Activated CD4-positive, alpha-beta T cell treated with anti-CD3 and anti-CD28 coated beads for 1 hour (primary cell): ENCODE measurements around the gene LTBR.

ENCODE experiments used
- DNase-seq: peaks from one replicate; pipeline ENCODE4 v3.0.0-alpha.2; 2020

LTBR gene

GRCh38 chr12:6347367-6348338, 36.3 kb upstream of the LTBR start:
- no peak for DNase-seq

GRCh38 chr12:6351622-6352021, 32.3 kb upstream of the LTBR start:
- no peak for DNase-seq

DNA sequence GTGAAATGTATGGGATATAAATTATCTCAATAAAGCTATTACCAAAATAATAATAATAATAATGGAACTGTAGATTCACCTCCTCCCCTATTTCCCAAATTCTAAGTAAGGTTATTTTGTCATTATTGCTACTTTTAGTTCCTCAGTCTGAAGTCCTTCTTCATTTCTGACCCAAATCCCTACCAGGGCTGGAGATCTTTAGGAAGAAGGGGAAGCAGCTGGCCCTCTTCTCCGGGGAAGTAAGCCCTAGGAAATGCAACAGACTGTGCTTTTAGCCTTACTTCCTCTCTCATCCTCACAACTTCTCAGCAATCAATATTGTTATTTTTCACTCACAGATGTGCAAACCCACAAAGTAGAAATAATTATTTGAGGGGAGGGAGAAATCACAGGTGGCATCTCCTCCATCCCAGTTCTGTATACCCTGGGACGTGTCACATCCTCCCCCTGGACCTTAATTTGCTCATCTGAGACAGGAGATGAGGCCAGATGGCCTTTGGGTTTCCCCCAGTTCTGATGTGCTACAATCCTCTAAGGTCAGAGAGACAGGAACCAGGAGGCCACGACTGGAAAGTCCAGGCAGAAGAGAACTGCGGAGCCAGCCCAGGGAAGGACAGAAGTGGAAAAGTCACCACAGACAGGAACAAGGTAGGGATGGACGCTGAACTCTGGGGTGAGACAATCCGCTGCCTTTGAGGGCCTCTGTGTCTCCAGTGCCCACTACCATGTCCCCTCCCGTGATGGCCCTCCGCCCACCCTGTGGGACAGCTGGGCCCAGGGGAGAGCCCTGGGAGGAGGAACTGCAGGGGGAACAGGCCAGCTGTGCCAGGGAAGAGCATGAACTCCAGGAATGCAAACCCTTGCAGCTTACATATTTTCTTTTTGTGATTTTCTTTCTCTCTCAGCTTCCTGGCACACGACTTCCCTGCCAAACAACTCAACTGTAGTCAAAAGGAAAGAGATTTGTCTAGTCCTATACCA, 31.5 kb upstream of the LTBR start:
- DNase-seq: no peak

- no peak for DNase-seq
Observed at GRCh38 chr12:6354495-6355393, 29.2 kb upstream of the LTBR start.

GRCh38 chr12:6355491-6356373, 28.2 kb upstream of the LTBR start:
- no peak for DNase-seq

GRCh38 chr12:6356374-6356820, 27.6 kb upstream of the LTBR start:
- DNase-seq: no peak

- DNase-seq: no peak
Observed at GRCh38 chr12:6358881-6359280, 25.1 kb upstream of the LTBR start.

DNA sequence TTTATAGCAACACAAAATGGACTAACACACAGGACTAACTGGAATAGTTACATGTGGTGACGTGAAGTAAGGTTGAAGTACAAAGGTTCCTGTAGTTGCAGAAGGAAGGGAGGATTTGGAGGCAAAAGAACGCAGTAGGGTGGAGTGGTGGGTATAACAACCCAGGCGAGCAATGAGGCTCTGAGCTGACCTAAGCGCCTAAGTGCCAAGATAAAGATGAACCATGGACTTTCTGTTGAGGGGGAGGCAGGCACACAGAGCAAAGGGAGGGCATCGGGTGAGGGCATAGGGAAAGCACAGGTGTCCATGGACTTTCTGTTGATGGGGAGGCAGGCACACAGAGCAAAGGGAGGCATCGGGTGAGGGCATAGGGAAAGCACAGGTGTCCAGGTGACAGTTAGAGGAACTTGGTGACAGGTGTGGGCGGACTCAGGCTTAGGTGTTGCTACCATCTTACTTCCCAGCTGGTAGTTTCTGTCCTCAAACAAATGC, 23.8 kb upstream of the LTBR start:
- DNase-seq: no peak

- no peak for DNase-seq
Observed at GRCh38 chr12:6360578-6361490, 23.1 kb upstream of the LTBR start.

DNA sequence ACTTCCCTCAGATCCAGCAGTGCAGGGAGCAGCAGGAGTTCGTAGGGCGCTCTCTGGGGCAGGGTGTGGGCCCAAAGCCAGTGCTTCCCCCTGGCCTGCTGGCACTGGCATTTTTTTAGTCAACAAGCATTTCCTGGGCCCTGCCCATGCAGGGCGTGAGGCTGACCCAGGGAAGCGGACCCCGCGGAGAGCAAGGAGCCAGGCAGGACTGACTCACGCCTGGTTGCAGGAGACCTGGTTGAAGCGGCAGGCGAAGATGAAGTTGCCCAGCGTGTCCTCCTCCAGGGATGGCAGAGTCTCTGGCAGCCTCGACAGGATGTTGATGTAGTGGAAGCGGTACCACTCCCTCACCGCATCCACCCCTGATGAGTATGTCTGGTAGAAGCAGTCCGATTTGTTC, 22.1 kb upstream of the LTBR start:
- DNase-seq: no peak

GRCh38 chr12:6362403-6362802, 21.6 kb upstream of the LTBR start:
- no peak for DNase-seq

DNA sequence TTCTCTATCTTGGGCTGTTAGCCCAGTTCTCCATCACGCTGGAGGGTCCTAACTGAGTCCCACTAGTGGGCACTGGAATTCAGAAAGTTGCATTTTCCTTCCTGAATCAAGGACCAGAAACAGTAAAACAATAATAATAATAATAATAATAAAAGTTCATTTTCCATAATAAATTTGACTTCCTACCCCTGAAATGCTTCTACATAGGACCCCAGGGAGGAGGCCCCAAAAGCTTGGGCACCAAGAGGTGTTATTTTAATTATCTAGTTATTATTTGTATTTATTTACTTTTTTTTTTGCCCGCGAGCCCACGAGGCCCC, 21.0 kb upstream of the LTBR start:
- DNase-seq: no peak

- peak; percentile 49 for DNase-seq
Observed at GRCh38 chr12:6363330-6364043, 20.5 kb upstream of the LTBR start.

DNA sequence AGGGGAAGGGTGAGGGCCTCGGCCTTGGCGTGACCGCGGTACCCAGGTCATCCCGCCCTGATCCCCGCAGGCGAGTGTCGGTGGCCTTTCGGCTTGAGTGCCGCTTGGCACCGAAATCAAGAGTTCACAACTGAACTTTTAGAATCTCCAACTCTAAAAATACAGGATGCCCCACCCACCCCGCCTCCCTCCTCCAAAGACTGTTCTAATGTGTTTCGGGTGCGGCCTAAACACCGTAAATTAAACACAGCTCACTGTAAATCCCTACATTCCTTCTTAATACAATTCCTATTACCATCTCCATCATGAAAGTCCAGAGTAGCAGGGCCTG, 20.0 kb upstream of the LTBR start:
- no peak for DNase-seq

DNA sequence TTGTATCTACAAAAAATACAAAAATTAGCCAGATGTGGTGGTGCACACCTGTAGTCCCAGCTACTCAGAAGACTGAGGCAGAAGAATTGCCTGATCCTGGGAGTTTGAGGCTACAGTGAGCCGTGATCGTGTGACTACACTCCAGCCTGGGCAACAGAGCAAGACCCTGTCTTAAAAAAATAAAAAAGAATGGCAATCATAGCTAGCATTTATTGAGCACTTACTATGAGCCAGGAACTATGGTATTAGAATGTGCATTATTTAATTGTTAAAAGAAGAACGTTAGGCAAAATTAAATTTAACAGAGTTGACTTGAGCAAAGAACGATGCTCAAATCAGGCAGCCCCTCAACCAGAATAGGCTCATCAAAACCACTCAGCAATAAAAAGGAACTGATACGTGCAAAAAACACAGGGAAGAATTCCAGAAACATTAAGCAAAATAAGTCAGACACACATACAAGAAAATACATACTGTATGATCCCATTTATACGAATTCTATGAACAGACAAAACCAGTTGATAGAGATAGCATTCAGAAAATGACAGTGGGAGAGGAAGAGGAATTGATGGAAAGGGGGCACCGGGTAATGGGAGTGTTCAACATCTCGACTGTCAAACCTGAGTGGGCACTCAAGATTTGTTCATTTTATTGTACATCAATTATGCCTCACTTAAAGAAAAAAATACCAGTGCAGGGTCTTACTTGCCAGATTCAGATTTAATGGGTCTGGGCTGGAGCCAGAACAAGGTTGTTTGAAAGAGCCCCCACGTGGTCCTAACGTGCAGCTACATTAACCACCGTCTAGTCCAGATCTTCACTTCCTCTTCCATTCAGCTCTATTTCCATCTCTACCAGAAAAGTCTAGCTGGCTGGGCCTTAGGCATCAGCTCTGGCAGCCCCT, 16.6 kb upstream of the LTBR start:
- DNase-seq: no peak

DNA sequence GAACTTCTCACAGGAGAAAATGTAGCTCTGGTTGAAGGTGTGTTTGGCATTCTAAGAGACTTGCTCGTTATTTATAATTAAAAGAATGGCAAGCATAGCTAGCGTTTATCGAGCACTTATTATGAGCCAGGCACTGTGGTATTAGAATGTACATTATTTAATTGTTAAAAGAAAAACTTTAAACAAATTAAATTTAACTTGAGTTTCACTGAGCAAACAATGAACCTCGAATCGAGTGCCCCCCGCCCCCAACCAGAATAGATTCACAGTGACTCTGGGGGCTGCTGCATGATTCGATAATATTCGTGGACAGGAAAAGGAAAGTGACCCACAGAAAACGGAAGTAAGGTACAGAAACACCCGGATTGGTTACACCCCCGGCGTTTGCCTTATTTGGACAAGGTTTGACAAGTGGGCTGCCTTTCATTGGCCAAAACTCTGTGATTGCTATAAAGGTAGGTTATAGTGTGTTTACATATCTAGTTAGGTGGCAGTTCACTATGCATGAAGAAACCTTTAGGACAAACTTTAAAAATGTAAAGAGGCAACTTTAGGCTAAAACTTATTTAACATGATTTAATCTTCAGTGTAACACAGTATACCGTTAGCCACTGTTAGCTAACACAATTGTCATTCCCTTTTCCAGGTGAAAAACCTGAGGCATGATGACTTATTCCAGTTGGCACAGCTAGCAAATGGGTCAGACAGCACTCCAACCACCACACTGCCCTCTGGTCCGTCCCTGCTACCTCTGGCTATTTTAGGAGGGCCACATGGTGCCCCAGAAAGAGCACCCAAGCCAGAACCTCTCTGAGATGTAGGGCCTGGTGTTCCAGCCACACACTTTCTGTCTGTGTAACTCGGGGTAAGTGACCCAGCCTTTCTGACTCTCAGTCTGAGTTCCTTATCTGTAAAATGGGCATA, 15.7 kb upstream of the LTBR start:
- DNase-seq: no peak

GRCh38 chr12:6368906-6369525, 14.9 kb upstream of the LTBR start:
- DNase-seq: no peak
